GM12878 (cell line): ENCODE measurements around the gene SEL1L. TPM values are rescaled to one million over a fixed set of nuclear protein-coding genes. Genes with fewer than 3 reads are reported as not detected.
A peak's percentile ranks its signal among the peaks of the same experiment; 100 is the strongest.

Experiments
- ATAC-seq: fragments of 200-7000 bp; cut with Tn5 transposase; 3 replicates; pipeline ENCODE4 v1.9.1; 2020; ENCODE audit warnings: mild to moderate bottlenecking, moderate library complexity
- BruUV-seq: library from RNA; stranded (reverse); fragments of 400-500 nt; replicated peaks from 2 replicates; lab custom pipeline; 2021; lab: Mats Ljungman, UMichigan
- CTCF ChIA-PET: fragments of 300-600 bp; sonication (Branson Sonifier 250); formaldehyde crosslinking; extraction: SDS; loops from one replicate; lab custom pipeline; 2021; ENCODE audit warnings: inconsistent platforms; lab: Yijun Ruan, JAX
- POLR2A ChIA-PET: fragments of 350-600 bp; formaldehyde crosslinking; extraction: SDS; loops from one replicate; lab custom pipeline; 2021; ENCODE audit warnings: inconsistent platforms; lab: Charles Lee
- RAD21 ChIA-PET: fragments of 300-600 bp; sonication (Branson Sonifier 250); formaldehyde crosslinking; loops from one replicate; lab custom pipeline; 2023; ENCODE audit warnings: antibody characterized with exemption; ENCODE audit not compliant: unreplicated experiment; lab: Charles Lee
- SMC1A ChIA-PET: fragments of 300-600 bp; sonication (Branson Sonifier 250); formaldehyde crosslinking; loops from one replicate; lab custom pipeline; 2023; ENCODE audit not compliant: unreplicated experiment, uncharacterized antibody; lab: Charles Lee
- DNase-seq: peaks from one replicate; pipeline ENCODE4 v3.0.0-alpha.2; 2011; ENCODE audit warnings: low read depth, low spot score
- FAIRE-seq: peaks from 3 replicates; lab custom pipeline; 2011; peaks lifted over from hg19 to GRCh38; lab: Jason Lieb, UNC
- H2AFZ ChIP-seq: 2 replicates; pipeline ENCODE4 v1.6.0; 2011; ENCODE audit warnings: low read depth, low read length, control low read depth; ENCODE audit not compliant: control insufficient read depth
- H3K27ac ChIP-seq: 2 replicates; pipeline ENCODE4 v1.5.1; 2011; ENCODE audit warnings: control low read depth; ENCODE audit not compliant: control insufficient read depth, insufficient read depth
- H3K27me3 ChIP-seq, 2 experiments: replicated peaks in 1 of 2; 2 replicates each; pipeline versions ENCODE4 v1.6.0 to v1.6.1; 2011; ENCODE audit warnings: low read length in 1 of 2; ENCODE audit not compliant: control insufficient read depth in 2 of 2, insufficient read depth in 2 of 2
- H3K36me3 ChIP-seq, 2 experiments: 2 replicates each; pipeline ENCODE4 v1.5.1; 2011; ENCODE audit warnings: low read length in 1 of 2; ENCODE audit not compliant: control insufficient read depth in 2 of 2, insufficient read depth in 2 of 2
- H3K4me1 ChIP-seq: 2 replicates; pipeline ENCODE4 v1.6.1; 2011; ENCODE audit warnings: mild to moderate bottlenecking, low read length, moderate library complexity, mixed read lengths; ENCODE audit not compliant: control insufficient read depth, insufficient read depth
- H3K4me2 ChIP-seq: 2 replicates; pipeline ENCODE4 v1.6.0; 2011; ENCODE audit warnings: control low read depth; ENCODE audit not compliant: control insufficient read depth, insufficient read depth
- H3K4me3 ChIP-seq: fragments of 200-600 bp; sonication (generic); 2 replicates; pipeline ENCODE4 v1.5.1; 2016
- H3K79me2 ChIP-seq: 2 replicates; pipeline ENCODE4 v1.6.0; 2011; ENCODE audit warnings: low read length; ENCODE audit not compliant: control insufficient read depth, insufficient read depth
- H3K9ac ChIP-seq: 2 replicates; pipeline ENCODE4 v1.8.0; 2011; ENCODE audit warnings: low read length, control low read depth, mixed read lengths; ENCODE audit not compliant: control insufficient read depth, insufficient read depth
- H3K9me3 ChIP-seq: replicated peaks from 3 replicates; pipeline ENCODE4 v1.5.1; 2011; ENCODE audit warnings: mild to moderate bottlenecking, low read length; ENCODE audit not compliant: control insufficient read depth, insufficient read depth
- H4K20me1 ChIP-seq: 2 replicates; pipeline ENCODE4 v1.6.0; 2011; ENCODE audit not compliant: control insufficient read depth, insufficient read depth
- CHD2 ChIP-seq: IDR thresholded peaks from 2 replicates; pipeline ENCODE4 v1.6.1; 2011; ENCODE audit warnings: low read depth, low read length, improper control_type of control experiment, borderline replicate concordance
- MEF2A ChIP-seq: IDR thresholded peaks from 2 replicates; pipeline ENCODE4 v1.6.1; 2011; ENCODE audit warnings: low read depth, mild to moderate bottlenecking, low read length, moderate library complexity; ENCODE audit not compliant: insufficient read depth
- NR2C1 ChIP-seq: fragments of 450-650 bp; IDR thresholded peaks from 2 replicates; pipeline ENCODE4 v1.6.1; 2017; ENCODE audit warnings: antibody characterized with exemption, mild to moderate bottlenecking, moderate library complexity
- RUNX3 ChIP-seq: IDR thresholded peaks from 2 replicates; pipeline ENCODE4 v1.6.1; 2012; ENCODE audit warnings: low read length, inconsistent platforms
- WGBS: methylation state at CpG from one replicate; pipeline ENCODE4 v1.1.6; 2016; ENCODE audit warnings: low lambda C conversion rate; ENCODE audit not compliant: insufficient replicate concordance, insufficient coverage; ENCODE audit errors: missing lambda C conversion rate; 5-methylcytosine and 5-hydroxymethylcytosine counted together
- in situ Hi-C: fragments of 300-500 bp; cut with MboI; formaldehyde crosslinking; loops from 9 replicates; pipeline ENCODE4 v1.14.3; 2018; ENCODE audit warnings: mixed read lengths
- intact Hi-C: fragments of 100-400 bp; cut with micrococcal nuclease; formaldehyde crosslinking; loops from one replicate; pipeline ENCODE4 v1.14.2; 2022; ENCODE audit not compliant: unreplicated experiment
- polyA plus RNA-seq, 11 experiments: library from polyadenylated mRNA; depleted of rRNA in 4 of 11; unstranded in 6 of 11; stranded (reverse) in 5 of 11; fragments of >200 nt; fragmentation: Nextera tagmentation in 4 of 11; fragmentation: Illumina TruSeq in 1 of 11; extraction: Ambion mirVana in 4 of 11; extraction: Trizol in 1 of 11; gene quantifications; 1 replicate in 1 of 11; 2 replicates in 10 of 11; pipeline versions ENCODE4 v1.2.1 to v1.2.3, GENCODE V29; 2011 to 2016; ENCODE audit warnings: inconsistent platforms in 2 of 11, missing spikeins in 2 of 11, low read depth in 1 of 11
- total RNA-seq, 4 experiments: library from RNA; depleted of rRNA in 3 of 4; stranded (reverse); fragments of >200 nt in 3 of 4; fragmentation: Illumina TruSeq in 1 of 4; extraction: Trizol in 1 of 4; gene quantifications; 2 replicates each; pipeline versions ENCODE4 v1.2.1 to v1.2.3, GENCODE V29; 2013 to 2021

Gene SEL1L
- total and polyA plus RNA-seq, 10 of the 15 experiments (the other 5 are each of a cell fraction or from before 2014, with no cell fraction given) = 13.4 to 57.2 (median 31.7) TPM

GRCh38 chr14:81473456-81474147 lies 60.1 kb downstream of the SEL1L start:
- H3K4me1 ChIP-seq = peaks cover 54% of the 10 kb centered on the region
- RAD21 ChIA-PET = no interaction called here
- peaks cover 6 to 16% of the 10 kb centered on the region in 2 experiments for H3K36me3 ChIP-seq
- BruUV-seq = no TSS peak
- no peak for FAIRE-seq
- peaks cover 2% of the 10 kb centered on the region; the same call in 1 of the 2 replicates for H3K79me2 ChIP-seq
- in situ Hi-C loops (no loop called here), intact Hi-C loops (no loop called here)
- no peaks in the 10 kb centered on the region for H4K20me1 ChIP-seq
- SMC1A ChIA-PET = interaction anchor here (1.2 to 1.8 kb wide), 2 partner anchors 9 to 485 kb away, joined by 3 to 7 read pairs; no protein-coding TSS in a partner anchor
- POLR2A ChIA-PET = no interaction called here
- no peak overlapping the region for H3K4me3 ChIP-seq
- H3K9me3 ChIP-seq = no peaks in the 10 kb centered on the region
- H3K9ac ChIP-seq = no peak overlapping the region
- peak; percentile 7 for ATAC-seq
- TF ChIP-seq MEF2A (no peak), RUNX3 (no peak), NR2C1 (no peak), CHD2 (no peak)
- no peak overlapping the region for H2AFZ ChIP-seq
- CTCF ChIA-PET = interaction anchor here (1.4 to 1.5 kb wide), 2 partner anchors 9 to 18 kb away, joined by 4 to 8 read pairs; no protein-coding TSS in a partner anchor
- WGBS = 0% methylated on average over 3 of the region's 3 CpGs
- no peak for DNase-seq
- peak overlapping the region; percentile 66 for H3K4me2 ChIP-seq
- peak overlapping the region; percentile 97 for H3K27ac ChIP-seq
- no peaks in the 10 kb centered on the region for H3K27me3 ChIP-seq
